HEK293 (cell line): ENCODE results near the gene FOXS1.

Experiments
- GFI1B ChIP-seq: fragments of 450-650 bp; formaldehyde crosslinking; IDR thresholded peaks from 2 replicates; pipeline ENCODE4 v1.5.1; 2016; ENCODE audit warnings: missing biosample characterization, missing genetic modification characterization
- GLIS2 ChIP-seq: fragments of 450-650 bp; formaldehyde crosslinking; IDR thresholded peaks from 2 replicates; pipeline ENCODE4 v1.5.1; 2016; ENCODE audit warnings: missing biosample characterization, missing genetic modification characterization
- KLF9 ChIP-seq: fragments of 450-650 bp; formaldehyde crosslinking; IDR thresholded peaks from 2 replicates; pipeline ENCODE4 v1.5.1; 2016; ENCODE audit warnings: missing biosample characterization, missing genetic modification characterization, low read depth
- MZF1 ChIP-seq: fragments of 450-650 bp; formaldehyde crosslinking; IDR thresholded peaks from 2 replicates; pipeline ENCODE4 v1.5.1; 2017; ENCODE audit warnings: missing biosample characterization, missing genetic modification characterization, borderline replicate concordance
- SP3 ChIP-seq: fragments of 450-650 bp; formaldehyde crosslinking; IDR thresholded peaks from 2 replicates; pipeline ENCODE4 v1.5.1; 2016; ENCODE audit warnings: missing biosample characterization, missing genetic modification characterization
- WT1 ChIP-seq: fragments of 450-650 bp; formaldehyde crosslinking; IDR thresholded peaks from 2 replicates; pipeline ENCODE4 v1.5.1; 2016; ENCODE audit warnings: missing biosample characterization, missing genetic modification characterization
- ZBTB17 ChIP-seq: fragments of 450-650 bp; formaldehyde crosslinking; IDR thresholded peaks from 2 replicates; pipeline ENCODE4 v1.5.1; 2016; ENCODE audit warnings: missing biosample characterization, missing genetic modification characterization
- ZBTB7A ChIP-seq: fragments of 450-650 bp; formaldehyde crosslinking; IDR thresholded peaks from 2 replicates; pipeline ENCODE4 v1.5.1; 2016; ENCODE audit warnings: low read depth, missing biosample characterization, missing genetic modification characterization
- ZFHX2 ChIP-seq: fragments of 450-650 bp; formaldehyde crosslinking; conservative IDR thresholded peaks from 2 replicates; pipeline ENCODE4 v1.5.1; 2016; ENCODE audit warnings: missing biosample characterization, missing genetic modification characterization
- ZIC2 ChIP-seq: fragments of 450-650 bp; formaldehyde crosslinking; IDR thresholded peaks from 2 replicates; pipeline ENCODE4 v1.5.1; 2016; ENCODE audit warnings: missing biosample characterization, missing genetic modification characterization
- ZNF10 ChIP-seq: fragments of 450-650 bp; formaldehyde crosslinking; IDR thresholded peaks from 2 replicates; pipeline ENCODE4 v1.5.1; 2017; ENCODE audit warnings: missing biosample characterization, missing genetic modification characterization
- ZNF121 ChIP-seq: fragments of 450-650 bp; formaldehyde crosslinking; IDR thresholded peaks from 2 replicates; pipeline ENCODE4 v1.5.1; 2016; ENCODE audit warnings: missing biosample characterization, missing genetic modification characterization
- ZNF16 ChIP-seq: fragments of 450-650 bp; formaldehyde crosslinking; IDR thresholded peaks from 2 replicates; pipeline ENCODE4 v1.5.1; 2016; ENCODE audit warnings: low read depth, missing biosample characterization, missing genetic modification characterization
- ZNF266 ChIP-seq: fragments of 450-650 bp; formaldehyde crosslinking; IDR thresholded peaks from 2 replicates; pipeline ENCODE4 v1.5.1; 2016; ENCODE audit warnings: missing biosample characterization, missing genetic modification characterization, low read depth
- ZNF274 ChIP-seq, 2 experiments: fragments of 200-500 bp in 1 of 2; fragments of 450-650 bp in 1 of 2; sonication (Bioruptor generic) in 1 of 2; formaldehyde crosslinking in 1 of 2; IDR thresholded peaks; 2 replicates each; pipeline versions ENCODE4 v1.5.1 to v1.6.1; 2014 to 2016; ENCODE audit warnings: borderline replicate concordance in 1 of 2, inconsistent platforms in 1 of 2, low read length in 1 of 2, missing biosample characterization in 1 of 2, missing genetic modification characterization in 1 of 2
- ZNF311 ChIP-seq: fragments of 450-650 bp; formaldehyde crosslinking; IDR thresholded peaks from 2 replicates; pipeline ENCODE4 v1.5.1; 2017; ENCODE audit warnings: missing biosample characterization, missing genetic modification characterization, borderline replicate concordance
- ZNF354C ChIP-seq: fragments of 450-650 bp; formaldehyde crosslinking; IDR thresholded peaks from 2 replicates; pipeline ENCODE4 v1.5.1; 2016; ENCODE audit warnings: missing biosample characterization, missing genetic modification characterization, low read depth, borderline replicate concordance
- ZNF433 ChIP-seq: fragments of 450-650 bp; formaldehyde crosslinking; IDR thresholded peaks from 2 replicates; pipeline ENCODE4 v1.5.1; 2016; ENCODE audit warnings: missing biosample characterization, missing genetic modification characterization, low read depth
- ZNF600 ChIP-seq: fragments of 450-650 bp; formaldehyde crosslinking; IDR thresholded peaks from 2 replicates; pipeline ENCODE4 v1.5.1; 2016; ENCODE audit warnings: missing biosample characterization, missing genetic modification characterization
- ZNF623 ChIP-seq: fragments of 450-650 bp; formaldehyde crosslinking; IDR thresholded peaks from 2 replicates; pipeline ENCODE4 v1.5.1; 2016; ENCODE audit warnings: missing biosample characterization, missing genetic modification characterization
- ZNF629 ChIP-seq: fragments of 450-650 bp; formaldehyde crosslinking; IDR thresholded peaks from 2 replicates; pipeline ENCODE4 v1.5.1; 2017; ENCODE audit warnings: missing biosample characterization, missing genetic modification characterization
- ZNF76 ChIP-seq: fragments of 450-650 bp; formaldehyde crosslinking; IDR thresholded peaks from 2 replicates; pipeline ENCODE4; 2016; ENCODE audit warnings: low read depth, missing biosample characterization, missing genetic modification characterization, borderline replicate concordance
- ZNF830 ChIP-seq: fragments of 450-650 bp; IDR thresholded peaks from 2 replicates; pipeline ENCODE4 v1.5.0; 2018; ENCODE audit warnings: missing biosample characterization, missing genetic modification characterization, low read depth, mild to moderate bottlenecking, moderate library complexity
- TF ChIP-seq, protein P1 (sequence below): fragments of 450-650 bp; formaldehyde crosslinking; IDR thresholded peaks from 2 replicates; pipeline ENCODE4 v1.5.1; 2017; ENCODE audit warnings: missing biosample characterization, missing genetic modification characterization
- TF ChIP-seq, protein P2 (sequence below): fragments of 450-650 bp; formaldehyde crosslinking; IDR thresholded peaks from 2 replicates; pipeline ENCODE4 v1.5.1; 2016; ENCODE audit warnings: missing biosample characterization, missing genetic modification characterization
- TF ChIP-seq, protein P3 (sequence below): fragments of 450-650 bp; IDR thresholded peaks from 2 replicates; pipeline ENCODE4 v1.5.1; 2018; ENCODE audit warnings: missing biosample characterization, mild to moderate bottlenecking, missing genetic modification characterization
- TF ChIP-seq, protein P4 (sequence below): fragments of 450-650 bp; formaldehyde crosslinking; IDR thresholded peaks from 2 replicates; pipeline ENCODE4 v1.5.1; 2016; ENCODE audit warnings: missing biosample characterization, missing genetic modification characterization, low read depth

The FOXS1 gene

DNA sequence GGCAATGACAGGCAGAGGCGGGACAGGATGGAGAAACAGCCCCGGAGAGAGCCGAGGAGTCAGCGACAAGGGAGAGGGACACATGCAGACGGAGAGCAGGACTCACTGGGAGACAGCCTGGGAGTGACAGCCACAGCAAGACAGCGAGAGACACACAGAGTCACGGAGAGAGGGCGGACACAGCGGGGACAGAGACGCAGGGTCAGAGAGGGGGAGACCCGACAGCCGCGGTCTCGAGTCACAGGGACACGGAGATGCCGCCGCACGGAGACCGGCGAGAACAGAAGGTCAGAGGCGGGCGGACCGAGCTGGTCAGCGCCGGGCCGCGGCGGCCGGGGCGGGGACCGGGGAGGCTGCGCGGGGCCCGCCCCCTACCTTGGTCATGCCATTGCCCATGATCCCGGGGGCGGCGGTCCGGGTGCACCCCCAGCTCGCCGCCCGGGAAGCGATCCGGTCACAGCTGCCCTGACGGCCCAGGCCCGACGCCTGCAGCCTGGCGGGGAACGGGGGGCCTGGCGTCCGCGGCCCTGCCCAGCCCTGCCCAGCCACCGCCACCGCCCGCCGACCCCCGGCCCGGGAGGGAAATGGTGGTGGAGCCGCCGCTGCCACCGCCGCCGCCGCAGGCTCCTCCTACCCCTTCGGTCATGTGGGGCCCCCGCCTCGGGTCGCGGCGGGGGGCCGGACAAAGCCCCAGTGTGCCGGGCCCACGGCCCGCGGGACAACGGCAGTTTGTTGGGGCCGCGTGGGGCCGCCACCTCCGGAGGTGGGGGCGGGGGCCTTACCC is 24.7 kb upstream of the FOXS1 start, which contains the start of the genes DUSP15 and TTLL9 (continued):
- TF ChIP-seq, protein P1, sequence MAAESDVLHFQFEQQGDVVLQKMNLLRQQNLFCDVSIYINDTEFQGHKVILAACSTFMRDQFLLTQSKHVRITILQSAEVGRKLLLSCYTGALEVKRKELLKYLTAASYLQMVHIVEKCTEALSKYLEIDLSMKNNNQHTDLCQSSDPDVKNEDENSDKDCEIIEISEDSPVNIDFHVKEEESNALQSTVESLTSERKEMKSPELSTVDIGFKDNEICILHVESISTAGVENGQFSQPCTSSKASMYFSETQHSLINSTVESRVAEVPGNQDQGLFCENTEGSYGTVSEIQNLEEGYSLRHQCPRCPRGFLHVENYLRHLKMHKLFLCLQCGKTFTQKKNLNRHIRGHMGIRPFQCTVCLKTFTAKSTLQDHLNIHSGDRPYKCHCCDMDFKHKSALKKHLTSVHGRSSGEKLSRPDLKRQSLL (tag by site-specific recombination) = peak; percentile 21; the same call in 1 of the 2 replicates
- no peak for TF ChIP-seq ZNF311 (tag by site-specific recombination)
- peak; percentile 65 for TF ChIP-seq ZNF16 (tag by site-specific recombination)
- no peak for TF ChIP-seq ZNF10 (tag by site-specific recombination)
- TF ChIP-seq, protein P2, sequence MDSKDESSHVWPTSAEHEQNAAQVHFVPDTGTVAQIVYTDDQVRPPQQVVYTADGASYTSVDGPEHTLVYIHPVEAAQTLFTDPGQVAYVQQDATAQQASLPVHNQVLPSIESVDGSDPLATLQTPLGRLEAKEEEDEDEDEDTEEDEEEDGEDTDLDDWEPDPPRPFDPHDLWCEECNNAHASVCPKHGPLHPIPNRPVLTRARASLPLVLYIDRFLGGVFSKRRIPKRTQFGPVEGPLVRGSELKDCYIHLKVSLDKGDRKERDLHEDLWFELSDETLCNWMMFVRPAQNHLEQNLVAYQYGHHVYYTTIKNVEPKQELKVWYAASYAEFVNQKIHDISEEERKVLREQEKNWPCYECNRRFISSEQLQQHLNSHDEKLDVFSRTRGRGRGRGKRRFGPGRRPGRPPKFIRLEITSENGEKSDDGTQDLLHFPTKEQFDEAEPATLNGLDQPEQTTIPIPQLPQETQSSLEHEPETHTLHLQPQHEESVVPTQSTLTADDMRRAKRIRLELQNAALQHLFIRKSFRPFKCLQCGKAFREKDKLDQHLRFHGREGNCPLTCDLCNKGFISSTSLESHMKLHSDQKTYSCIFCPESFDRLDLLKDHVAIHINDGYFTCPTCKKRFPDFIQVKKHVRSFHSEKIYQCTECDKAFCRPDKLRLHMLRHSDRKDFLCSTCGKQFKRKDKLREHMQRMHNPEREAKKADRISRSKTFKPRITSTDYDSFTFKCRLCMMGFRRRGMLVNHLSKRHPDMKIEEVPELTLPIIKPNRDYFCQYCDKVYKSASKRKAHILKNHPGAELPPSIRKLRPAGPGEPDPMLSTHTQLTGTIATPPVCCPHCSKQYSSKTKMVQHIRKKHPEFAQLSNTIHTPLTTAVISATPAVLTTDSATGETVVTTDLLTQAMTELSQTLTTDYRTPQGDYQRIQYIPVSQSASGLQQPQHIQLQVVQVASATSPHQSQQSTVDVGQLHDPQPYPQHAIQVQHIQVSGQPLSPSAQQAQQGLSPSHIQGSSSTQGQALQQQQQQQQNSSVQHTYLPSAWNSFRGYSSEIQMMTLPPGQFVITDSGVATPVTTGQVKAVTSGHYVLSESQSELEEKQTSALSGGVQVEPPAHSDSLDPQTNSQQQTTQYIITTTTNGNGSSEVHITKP (tag by site-specific recombination) = peak; percentile 78
- peak; percentile 80 for TF ChIP-seq GLIS2 (tag by site-specific recombination)
- no peak for TF ChIP-seq ZNF830
- TF ChIP-seq ZNF629 (tag by site-specific recombination) = no peak
- TF ChIP-seq, protein P3, sequence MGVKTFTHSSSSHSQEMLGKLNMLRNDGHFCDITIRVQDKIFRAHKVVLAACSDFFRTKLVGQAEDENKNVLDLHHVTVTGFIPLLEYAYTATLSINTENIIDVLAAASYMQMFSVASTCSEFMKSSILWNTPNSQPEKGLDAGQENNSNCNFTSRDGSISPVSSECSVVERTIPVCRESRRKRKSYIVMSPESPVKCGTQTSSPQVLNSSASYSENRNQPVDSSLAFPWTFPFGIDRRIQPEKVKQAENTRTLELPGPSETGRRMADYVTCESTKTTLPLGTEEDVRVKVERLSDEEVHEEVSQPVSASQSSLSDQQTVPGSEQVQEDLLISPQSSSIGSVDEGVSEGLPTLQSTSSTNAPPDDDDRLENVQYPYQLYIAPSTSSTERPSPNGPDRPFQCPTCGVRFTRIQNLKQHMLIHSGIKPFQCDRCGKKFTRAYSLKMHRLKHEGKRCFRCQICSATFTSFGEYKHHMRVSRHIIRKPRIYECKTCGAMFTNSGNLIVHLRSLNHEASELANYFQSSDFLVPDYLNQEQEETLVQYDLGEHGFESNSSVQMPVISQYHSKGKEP = no peak
- TF ChIP-seq ZNF600 (tag by site-specific recombination) = no peak
- no peak for TF ChIP-seq ZNF623 (tag by site-specific recombination)
- peak; percentile 63 for TF ChIP-seq ZIC2 (tag by site-specific recombination)
- 0 out of 2 replicates have a peak, but pooled peaks have one; percentile 11 for TF ChIP-seq ZNF121
- peak; percentile 83 for TF ChIP-seq ZFHX2 (tag by site-specific recombination)
- TF ChIP-seq ZNF274 (IDR thresholded peaks at IDR 0.05; ENCODE audit: low read length) = no peak
- TF ChIP-seq ZNF274 (tag by site-specific recombination; IDR thresholded peaks at IDR 0.05; ENCODE audit: borderline replicate concordance) = no peak
- TF ChIP-seq ZNF354C (tag by site-specific recombination) = no peak
- TF ChIP-seq WT1 (tag by site-specific recombination) = 0 out of 2 replicates have a peak, but pooled peaks have one; percentile 33
- TF ChIP-seq ZNF76 (tag by site-specific recombination) = no peak
- TF ChIP-seq ZBTB17 (tag by site-specific recombination) = peak; percentile 72
- no peak for TF ChIP-seq MZF1 (tag by site-specific recombination)
- 0 out of 2 replicates have a peak, but pooled peaks have one; percentile 15 for TF ChIP-seq ZBTB7A (tag by site-specific recombination)
- peak; percentile 23; the same call in 1 of the 2 replicates for TF ChIP-seq KLF9 (tag by site-specific recombination)
- TF ChIP-seq ZNF266 (tag by site-specific recombination) = no peak
- TF ChIP-seq, protein P4, sequence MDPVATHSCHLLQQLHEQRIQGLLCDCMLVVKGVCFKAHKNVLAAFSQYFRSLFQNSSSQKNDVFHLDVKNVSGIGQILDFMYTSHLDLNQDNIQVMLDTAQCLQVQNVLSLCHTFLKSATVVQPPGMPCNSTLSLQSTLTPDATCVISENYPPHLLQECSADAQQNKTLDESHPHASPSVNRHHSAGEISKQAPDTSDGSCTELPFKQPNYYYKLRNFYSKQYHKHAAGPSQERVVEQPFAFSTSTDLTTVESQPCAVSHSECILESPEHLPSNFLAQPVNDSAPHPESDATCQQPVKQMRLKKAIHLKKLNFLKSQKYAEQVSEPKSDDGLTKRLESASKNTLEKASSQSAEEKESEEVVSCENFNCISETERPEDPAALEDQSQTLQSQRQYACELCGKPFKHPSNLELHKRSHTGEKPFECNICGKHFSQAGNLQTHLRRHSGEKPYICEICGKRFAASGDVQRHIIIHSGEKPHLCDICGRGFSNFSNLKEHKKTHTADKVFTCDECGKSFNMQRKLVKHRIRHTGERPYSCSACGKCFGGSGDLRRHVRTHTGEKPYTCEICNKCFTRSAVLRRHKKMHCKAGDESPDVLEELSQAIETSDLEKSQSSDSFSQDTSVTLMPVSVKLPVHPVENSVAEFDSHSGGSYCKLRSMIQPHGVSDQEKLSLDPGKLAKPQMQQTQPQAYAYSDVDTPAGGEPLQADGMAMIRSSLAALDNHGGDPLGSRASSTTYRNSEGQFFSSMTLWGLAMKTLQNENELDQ (tag by site-specific recombination) = no peak
- no peak for TF ChIP-seq SP3 (tag by site-specific recombination)
- TF ChIP-seq GFI1B (tag by site-specific recombination) = no peak
- no peak for TF ChIP-seq ZNF433 (tag by site-specific recombination)
